OCI-LY1 (cell line): ENCODE results near the gene TCEAL4.
"Not testable (repeated sequence)": the region's sequence is repeated elsewhere in the genome, so short reads cannot be mapped to it uniquely, and the experiment has no call there.

Source experiments
- CTCF ChIP-seq: fragments of 200-600 bp; sonication (generic), shearing (Covaris generic); IDR thresholded peaks from 2 replicates; pipeline ENCODE4 v1.5.1; 2017; ENCODE audit warnings: mild to moderate bottlenecking, antibody characterized with exemption, low read length, moderate library complexity, mixed read lengths
- EZH2 ChIP-seq: fragments of 200-600 bp; sonication (generic), shearing (Covaris generic); IDR thresholded peaks from 2 replicates; pipeline ENCODE4 v1.8.0; 2017; ENCODE audit warnings: borderline replicate concordance, mixed run types, mild to moderate bottlenecking, antibody characterized with exemption, low read length, moderate library complexity, mixed read lengths

GRCh38 chrX:103595202-103595601, 9.9 kb downstream of the TCEAL4 start:
- TF ChIP-seq EZH2, CTCF: not testable (repeated sequence)
